Inflammatory macrophage treated with lipopolysaccharide for 1 hour (primary cell): Measurements from ENCODE around the gene SLX9.
"Not testable (repeated sequence)": the region's sequence is repeated elsewhere in the genome, so short reads cannot be mapped to it uniquely, and the experiment has no call there.

Experiments used
- DNase-seq, 2 donors: peaks; one replicate each; pipeline ENCODE4 v3.0.0-alpha.2; 2020 to 2022

The SLX9 gene

GRCh38 chr21:45021428-45022347 lies 81.9 kb downstream of the SLX9 start:
- no peak for DNase-seq

GRCh38 chr21:45022348-45022675 lies 82.5 kb downstream of the SLX9 start:
- no peak for DNase-seq

- no peak for DNase-seq
These were observed 82.9 kb downstream of the SLX9 start for GRCh38 chr21:45022736-45023135.

- not testable (repeated sequence) for DNase-seq
These were observed 84.7 kb downstream of the SLX9 start for GRCh38 chr21:45024516-45024915.

GRCh38 chr21:45026066-45026745 lies 86.4 kb downstream of the SLX9 start:
- DNase-seq, result no peak
